Diencephalon (tissue), 1 donor: ENCODE results near the gene OLR1. TPM values are rescaled to one million over a fixed set of nuclear protein-coding genes. Genes with fewer than 3 reads are reported as not detected.

Experiments used
- total RNA-seq: library from RNA; depleted of rRNA; stranded (reverse); fragments of >200 nt; gene quantifications from one replicate; pipeline ENCODE4 v1.2.3, GENCODE V29; 2014

OLR1 gene
- total RNA-seq = 16.4 TPM

DNA sequence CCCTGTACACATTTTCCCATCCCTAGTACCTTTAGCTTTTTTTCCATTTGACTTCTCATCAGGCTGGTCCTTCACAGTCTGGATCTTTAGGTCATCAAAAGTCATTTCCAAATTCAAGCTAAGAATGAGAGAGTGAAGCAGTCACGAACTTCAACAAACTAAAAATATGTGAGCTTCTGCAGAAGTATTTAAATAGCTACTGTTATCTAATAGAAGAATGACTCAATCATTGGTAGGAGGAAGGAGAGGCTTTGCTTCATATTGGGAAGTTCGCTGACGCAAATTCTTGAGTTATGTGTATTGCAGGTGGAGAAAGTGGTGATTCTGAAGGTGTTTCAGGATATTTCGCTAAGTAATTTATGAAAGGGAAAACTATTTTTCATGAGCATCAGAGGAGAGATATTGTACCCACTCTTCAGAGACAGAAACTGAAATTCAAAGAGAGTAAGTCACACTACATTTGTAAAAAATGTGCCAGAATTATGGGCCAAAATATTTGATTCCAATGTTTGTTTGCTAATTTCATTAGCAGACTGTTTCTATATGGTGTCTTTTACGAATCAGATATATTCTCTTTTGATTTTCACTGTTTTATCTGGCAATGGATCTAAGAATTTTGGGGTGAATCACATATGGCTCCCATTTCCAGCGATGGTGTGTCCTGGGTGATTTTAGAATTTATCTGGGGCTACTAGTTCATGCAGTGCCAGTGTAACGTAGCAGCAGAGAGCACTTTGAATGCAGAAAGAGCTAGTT lies at the start of gene OLR1:
OLR1 (minus strand) TSS at position 160 of the 756 bp plus-strand sequence; CDS start at position 105, 55 bp downstream.

GRCh38 chr12:10212739-10213131 lies 40.8 kb upstream of the OLR1 start, which contains the start of gene GABARAPL1:
TSS of gene GABARAPL1 (plus strand) at chr12:10212877. CDS start at chr12:10213130, 253 bp downstream.

DNA sequence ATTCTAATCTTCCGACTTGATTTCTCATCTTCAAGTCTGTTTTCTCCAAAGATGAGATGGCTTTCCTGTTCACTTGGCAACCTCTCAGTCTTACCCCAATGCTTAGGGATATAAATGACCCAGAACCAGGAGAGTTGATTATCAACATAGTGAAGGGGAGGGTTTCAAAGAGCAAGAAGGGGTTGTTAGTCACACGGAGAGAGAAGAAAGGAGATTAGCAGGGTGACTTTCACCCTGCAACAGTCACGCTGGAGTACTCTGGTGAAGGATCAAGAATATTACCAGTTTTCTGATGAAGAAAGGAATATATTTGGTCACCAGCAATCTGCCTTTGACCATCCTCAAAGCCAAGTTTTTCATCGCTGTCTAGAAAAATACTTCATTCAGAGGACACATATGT lies 6.9 kb upstream of the OLR1 start, which contains the start of gene TMEM52B:
TMEM52B (plus strand) TSS at position 212 of the 400 bp plus-strand sequence. CDS start 543 bp downstream, outside the sequence.

GRCh38 chr12:10130042-10130441 lies 41.9 kb downstream of the OLR1 start, which contains the start of gene CLEC7A:
TSS of gene CLEC7A (minus strand) at chr12:10130199. CDS start at chr12:10130082, 117 bp downstream.

Other genes with a start within 250 kb of the OLR1 start
- gene CLEC2A, start 239.8 kb downstream of the OLR1 start, total RNA-seq = not detected
- gene CLEC12A, start 200.7 kb downstream of the OLR1 start, total RNA-seq = 0.23 TPM
- gene CLEC1B, start 173.0 kb downstream of the OLR1 start, total RNA-seq = not detected
- gene CLEC12B, start 161.5 kb downstream of the OLR1 start, total RNA-seq = not detected
- not detected for gene CLEC9A, start 141.4 kb downstream of the OLR1 start, total RNA-seq
- gene CLEC1A, start 73.1 kb downstream of the OLR1 start, total RNA-seq = 0.69 TPM
- 2.1 TPM for gene CLEC7A, start 41.9 kb downstream of the OLR1 start, total RNA-seq
- gene TMEM52B, start 6.9 kb upstream of the OLR1 start, total RNA-seq = 2.3 TPM
- gene GABARAPL1, start 40.7 kb upstream of the OLR1 start, total RNA-seq = 85.3 TPM
- under 0.01 TPM for gene KLRD1, start 135.7 kb upstream of the OLR1 start, total RNA-seq
- gene KLRK1, start 217.9 kb upstream of the OLR1 start, total RNA-seq = 0.92 TPM
- gene KLRC4, start 237.6 kb upstream of the OLR1 start, total RNA-seq = 1.2 TPM
- gene KLRC3, start 248.5 kb upstream of the OLR1 start, total RNA-seq = 5.5 TPM